Astrocyte (in vitro differentiated cells and primary cell): ENCODE data around the gene EIF4G3. TPM values are rescaled to one million over a fixed set of nuclear protein-coding genes. Genes with fewer than 3 reads are reported as not detected.
A peak's percentile ranks its signal among the peaks of the same experiment; 100 is the strongest.

Experiments
- DNase-seq: peaks from one replicate; pipeline ENCODE4 v3.0.0-alpha.2; 2010; ENCODE audit warnings: low read depth
- FAIRE-seq: peaks from 2 replicates; lab custom pipeline; 2011; peaks lifted over from hg19 to GRCh38; lab: Jason Lieb, UNC
- H2AFZ ChIP-seq: 2 replicates; pipeline ENCODE4 v1.6.0; 2012; ENCODE audit warnings: low read depth, low read length, inconsistent platforms
- H3K27ac ChIP-seq: 2 replicates; pipeline ENCODE4 v1.5.1; 2011; ENCODE audit warnings: low read depth, low read length, inconsistent platforms
- H3K27me3 ChIP-seq: 2 replicates; pipeline ENCODE4 v1.6.0; 2011; ENCODE audit warnings: low read length, inconsistent platforms; ENCODE audit not compliant: insufficient read depth
- H3K36me3 ChIP-seq: 2 replicates; pipeline ENCODE4 v1.5.1; 2011; ENCODE audit warnings: low read length, inconsistent platforms; ENCODE audit not compliant: insufficient read depth
- H3K4me1 ChIP-seq: 2 replicates; pipeline ENCODE4 v1.5.1; 2011; ENCODE audit warnings: low read length, inconsistent platforms; ENCODE audit not compliant: insufficient read depth
- H3K4me2 ChIP-seq: 2 replicates; pipeline ENCODE4 v1.6.0; 2012; ENCODE audit warnings: low read length, inconsistent platforms
- H3K4me3 ChIP-seq: 2 replicates; pipeline ENCODE4 v1.5.1; 2011; ENCODE audit warnings: low read depth, mild to moderate bottlenecking, low read length, inconsistent platforms; ENCODE audit not compliant: insufficient read depth
- H3K79me2 ChIP-seq: 2 replicates; pipeline ENCODE4 v1.6.0; 2012; ENCODE audit warnings: mild to moderate bottlenecking, low read length, inconsistent platforms; ENCODE audit not compliant: insufficient read depth
- H3K9ac ChIP-seq: 2 replicates; pipeline ENCODE4 v1.6.0; 2012; ENCODE audit warnings: mild to moderate bottlenecking, low read length, inconsistent platforms
- H3K9me3 ChIP-seq: 2 replicates; pipeline ENCODE4 v1.5.1; 2012; ENCODE audit warnings: low read depth, mild to moderate bottlenecking, low read length, inconsistent platforms; ENCODE audit not compliant: insufficient read depth
- H4K20me1 ChIP-seq: 2 replicates; pipeline ENCODE4 v1.6.0; 2012; ENCODE audit warnings: low read length, inconsistent platforms; ENCODE audit not compliant: insufficient read depth
- H3K27ac Mint-ChIP-seq: one replicate; pipeline ENCODE4 v1.8.0; 2021; ENCODE audit warnings: mild to moderate bottlenecking, mixed read lengths; ENCODE audit not compliant: unreplicated experiment
- H3K27me3 Mint-ChIP-seq: one replicate; pipeline ENCODE4 v1.8.0; 2021; ENCODE audit warnings: low read depth, mixed read lengths; ENCODE audit not compliant: unreplicated experiment
- H3K36me3 Mint-ChIP-seq: one replicate; pipeline ENCODE4 v1.8.0; 2021; ENCODE audit warnings: low read depth, mixed read lengths; ENCODE audit not compliant: unreplicated experiment
- H3K4me1 Mint-ChIP-seq: one replicate; pipeline ENCODE4 v1.8.0; 2021; ENCODE audit warnings: low read depth, mixed read lengths; ENCODE audit not compliant: unreplicated experiment
- H3K4me3 Mint-ChIP-seq: one replicate; pipeline ENCODE4 v1.8.0; 2021; ENCODE audit warnings: mild to moderate bottlenecking, moderate library complexity, mixed read lengths; ENCODE audit not compliant: unreplicated experiment
- H3K9me3 Mint-ChIP-seq: one replicate; pipeline ENCODE4 v1.8.0; 2021; ENCODE audit warnings: mild to moderate bottlenecking, mixed read lengths; ENCODE audit not compliant: unreplicated experiment
- EZH2 ChIP-seq: IDR thresholded peaks from 2 replicates; pipeline ENCODE4 v1.6.1; 2012; ENCODE audit warnings: mild to moderate bottlenecking, low read length, inconsistent platforms; ENCODE audit not compliant: insufficient read depth
- total RNA-seq: library from RNA; stranded (reverse); gene quantifications from 2 replicates; pipeline ENCODE4 v1.2.1, GENCODE V29; 2021
- TF ChIP-seq, protein P1 (sequence below): IDR thresholded peaks from 2 replicates; pipeline ENCODE4 v1.5.1; 2011; ENCODE audit warnings: low read depth, mild to moderate bottlenecking, inconsistent platforms, low read length, moderate library complexity; ENCODE audit not compliant: insufficient read depth

Gene EIF4G3
- total RNA-seq, 1 donor from 2014 or later: 76.1 TPM

DNA sequence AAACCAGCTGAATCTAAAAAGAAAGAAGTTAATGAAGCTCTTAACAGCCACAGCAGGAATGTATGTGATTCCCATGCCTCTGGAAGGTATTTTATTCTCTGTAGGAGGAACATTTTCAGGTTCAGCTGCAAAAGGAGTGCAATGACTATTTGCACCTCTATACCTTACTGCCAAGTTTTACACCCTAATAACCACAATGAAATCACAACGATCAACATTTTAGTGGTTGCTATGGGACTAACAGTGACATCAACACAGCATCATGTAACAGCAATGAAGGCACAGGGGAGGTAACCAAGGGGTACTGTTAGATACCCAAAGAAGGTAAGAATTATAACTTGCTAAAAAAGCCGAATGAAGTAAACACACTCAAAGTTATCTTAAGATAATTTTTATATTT, 273.3 kb downstream of the EIF4G3 start:
- DNase-seq: peak; percentile 49
- Mint-ChIP-seq H3K4me1 (no peaks in the 10 kb centered on the region), H3K4me3 (no peak overlapping the region), H3K27me3 (no peaks in the 10 kb centered on the region), H3K27ac (peak overlapping the region; percentile 26), H3K9me3 (no peaks in the 10 kb centered on the region), H3K36me3 (peaks cover 2% of the 10 kb centered on the region)
- H3K4me2 ChIP-seq: no peak overlapping the region
- TF ChIP-seq, protein P1, sequence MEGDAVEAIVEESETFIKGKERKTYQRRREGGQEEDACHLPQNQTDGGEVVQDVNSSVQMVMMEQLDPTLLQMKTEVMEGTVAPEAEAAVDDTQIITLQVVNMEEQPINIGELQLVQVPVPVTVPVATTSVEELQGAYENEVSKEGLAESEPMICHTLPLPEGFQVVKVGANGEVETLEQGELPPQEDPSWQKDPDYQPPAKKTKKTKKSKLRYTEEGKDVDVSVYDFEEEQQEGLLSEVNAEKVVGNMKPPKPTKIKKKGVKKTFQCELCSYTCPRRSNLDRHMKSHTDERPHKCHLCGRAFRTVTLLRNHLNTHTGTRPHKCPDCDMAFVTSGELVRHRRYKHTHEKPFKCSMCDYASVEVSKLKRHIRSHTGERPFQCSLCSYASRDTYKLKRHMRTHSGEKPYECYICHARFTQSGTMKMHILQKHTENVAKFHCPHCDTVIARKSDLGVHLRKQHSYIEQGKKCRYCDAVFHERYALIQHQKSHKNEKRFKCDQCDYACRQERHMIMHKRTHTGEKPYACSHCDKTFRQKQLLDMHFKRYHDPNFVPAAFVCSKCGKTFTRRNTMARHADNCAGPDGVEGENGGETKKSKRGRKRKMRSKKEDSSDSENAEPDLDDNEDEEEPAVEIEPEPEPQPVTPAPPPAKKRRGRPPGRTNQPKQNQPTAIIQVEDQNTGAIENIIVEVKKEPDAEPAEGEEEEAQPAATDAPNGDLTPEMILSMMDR: no peak
- TF ChIP-seq EZH2: no peak
- peaks cover 8% of the 10 kb centered on the region for H3K36me3 ChIP-seq
- H3K79me2 ChIP-seq: no peaks in the 10 kb centered on the region
- H3K9ac ChIP-seq: no peak overlapping the region
- H3K27ac ChIP-seq: no peak overlapping the region
- H3K27me3 ChIP-seq: no peaks in the 10 kb centered on the region
- H3K9me3 ChIP-seq: no peaks in the 10 kb centered on the region
- H2AFZ ChIP-seq: no peak overlapping the region
- no peaks in the 10 kb centered on the region for H3K4me1 ChIP-seq
- no peak overlapping the region for H3K4me3 ChIP-seq
- no peak for FAIRE-seq
- peaks cover 5% of the 10 kb centered on the region for H4K20me1 ChIP-seq

GRCh38 chr1:20900056-20900455, 276.6 kb downstream of the EIF4G3 start:
- Histone ChIP-seq H3K4me3 (no peak overlapping the region), H3K4me2 (no peak overlapping the region), H3K4me1 (no peaks in the 10 kb centered on the region), H3K27me3 (no peaks in the 10 kb centered on the region), H3K79me2 (no peaks in the 10 kb centered on the region), H3K9me3 (no peaks in the 10 kb centered on the region), H3K36me3 (peaks cover 8% of the 10 kb centered on the region), H4K20me1 (no peaks in the 10 kb centered on the region), H2AFZ (no peak overlapping the region), H3K9ac (no peak overlapping the region), H3K27ac (no peak overlapping the region)
- no peaks in the 10 kb centered on the region for H3K4me1 Mint-ChIP-seq
- no peak overlapping the region for H3K27ac Mint-ChIP-seq
- H3K9me3 Mint-ChIP-seq: no peaks in the 10 kb centered on the region
- FAIRE-seq (no peak), DNase-seq (no peak)
- H3K36me3 Mint-ChIP-seq: no peaks in the 10 kb centered on the region
- TF ChIP-seq EZH2: no peak
- TF ChIP-seq, protein P1: no peak
- H3K27me3 Mint-ChIP-seq: no peaks in the 10 kb centered on the region
- no peak overlapping the region for H3K4me3 Mint-ChIP-seq

- Histone ChIP-seq H3K27me3 (no peaks in the 10 kb centered on the region), H3K79me2 (no peaks in the 10 kb centered on the region), H3K9me3 (no peaks in the 10 kb centered on the region), H3K4me1 (no peaks in the 10 kb centered on the region), H3K4me3 (no peak overlapping the region), H3K4me2 (no peak overlapping the region), H3K9ac (no peak overlapping the region), H2AFZ (no peak overlapping the region), H3K36me3 (peaks cover 8% of the 10 kb centered on the region), H3K27ac (no peak overlapping the region), H4K20me1 (no peaks in the 10 kb centered on the region)
- Mint-ChIP-seq H3K36me3 (no peaks in the 10 kb centered on the region), H3K4me3 (no peak overlapping the region), H3K27me3 (no peaks in the 10 kb centered on the region), H3K9me3 (no peaks in the 10 kb centered on the region), H3K4me1 (no peaks in the 10 kb centered on the region), H3K27ac (no peak overlapping the region)
- no peak for DNase-seq
- FAIRE-seq: no peak
- no peak for TF ChIP-seq EZH2
- TF ChIP-seq, protein P1: no peak
These were observed 277.3 kb downstream of the EIF4G3 start for GRCh38 chr1:20899154-20899972.
